ENCODE data around the gene GALNT13.

The GALNT13 gene

GRCh38 chr2:154403242-154403790, 531.6 kb downstream of the GALNT13 start:
- H3K36me3 ChIP-seq (ENCODE audit: control insufficient read depth, insufficient read depth, low read length), result no peaks in the 10 kb centered on the region
- H3K27me3 ChIP-seq (replicated peaks; ENCODE audit: control insufficient read depth, insufficient read depth, low read length, poor library complexity, severe bottlenecking), result no peaks in the 10 kb centered on the region
- no peaks in the 10 kb centered on the region for H3K4me1 ChIP-seq (ENCODE audit: control insufficient read depth, insufficient read depth, low read length, poor library complexity, severe bottlenecking)
- no peaks in the 10 kb centered on the region for H3K9me3 ChIP-seq (ENCODE audit: control insufficient read depth, low read length)
- no peak for DNase-seq
- no peak overlapping the region for H3K4me3 ChIP-seq (ENCODE audit: insufficient read depth, low read depth, low read length, poor library complexity, severe bottlenecking)
- no peak overlapping the region for H3K27ac ChIP-seq (ENCODE audit: insufficient read depth, low read length, poor library complexity, severe bottlenecking)

DNA sequence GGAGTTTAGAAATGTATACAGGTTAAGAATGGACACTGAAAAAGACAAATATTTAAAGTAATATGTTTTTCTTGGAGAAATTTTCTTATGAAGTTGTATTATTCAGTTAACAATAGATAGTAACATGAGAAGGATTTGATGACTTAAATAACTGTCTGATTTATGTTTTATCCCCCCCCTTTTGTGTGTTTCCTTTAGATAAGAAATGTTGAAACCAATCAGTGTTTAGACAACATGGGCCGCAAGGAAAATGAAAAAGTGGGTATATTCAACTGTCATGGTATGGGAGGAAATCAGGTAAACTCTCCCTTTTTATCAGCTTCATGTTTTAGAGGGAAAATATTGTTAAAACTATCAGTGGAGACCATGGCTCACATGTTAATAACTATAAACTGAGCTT, 537.1 kb downstream of the GALNT13 start:
- H3K4me1 ChIP-seq (ENCODE audit: control insufficient read depth, insufficient read depth, low read length, poor library complexity, severe bottlenecking), result no peaks in the 10 kb centered on the region
- no peaks in the 10 kb centered on the region for H3K9me3 ChIP-seq (ENCODE audit: control insufficient read depth, low read length)
- H3K36me3 ChIP-seq (ENCODE audit: control insufficient read depth, insufficient read depth, low read length), result no peaks in the 10 kb centered on the region
- H3K27me3 ChIP-seq (replicated peaks; ENCODE audit: control insufficient read depth, insufficient read depth, low read length, poor library complexity, severe bottlenecking), result no peaks in the 10 kb centered on the region
- no peak overlapping the region for H3K27ac ChIP-seq (ENCODE audit: insufficient read depth, low read length, poor library complexity, severe bottlenecking)
- H3K4me3 ChIP-seq (ENCODE audit: insufficient read depth, low read depth, low read length, poor library complexity, severe bottlenecking), result no peak overlapping the region
- DNase-seq, result no peak

DNA sequence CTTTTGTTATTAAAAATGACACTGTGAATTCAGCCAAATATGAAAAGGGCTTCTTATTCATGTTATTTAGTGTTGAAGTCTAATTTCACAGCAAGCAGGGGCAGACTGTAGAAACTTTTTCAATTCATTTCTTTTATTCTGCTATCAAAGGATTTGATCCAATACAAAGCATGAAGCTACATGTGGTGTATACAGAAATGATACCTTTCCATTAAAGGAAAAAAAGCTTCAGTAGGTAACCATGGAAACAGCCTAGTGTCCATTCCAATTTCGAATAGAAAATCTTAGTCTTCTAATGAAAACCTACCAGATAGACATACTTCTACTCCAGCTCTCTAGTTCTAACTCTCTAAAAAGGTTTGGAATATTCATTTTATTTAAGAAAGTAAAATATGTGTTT, 550.5 kb downstream of the GALNT13 start:
- DNase-seq, result no peak
- H3K27me3 ChIP-seq (replicated peaks; ENCODE audit: control insufficient read depth, insufficient read depth, low read length, poor library complexity, severe bottlenecking), result no peaks in the 10 kb centered on the region
- no peak overlapping the region for H3K27ac ChIP-seq (ENCODE audit: insufficient read depth, low read length, poor library complexity, severe bottlenecking)
- no peak overlapping the region for H3K4me3 ChIP-seq (ENCODE audit: insufficient read depth, low read depth, low read length, poor library complexity, severe bottlenecking)
- H3K36me3 ChIP-seq (ENCODE audit: control insufficient read depth, insufficient read depth, low read length), result no peaks in the 10 kb centered on the region
- H3K4me1 ChIP-seq (ENCODE audit: control insufficient read depth, insufficient read depth, low read length, poor library complexity, severe bottlenecking), result no peaks in the 10 kb centered on the region
- H3K9me3 ChIP-seq (ENCODE audit: control insufficient read depth, low read length), result no peaks in the 10 kb centered on the region

DNA sequence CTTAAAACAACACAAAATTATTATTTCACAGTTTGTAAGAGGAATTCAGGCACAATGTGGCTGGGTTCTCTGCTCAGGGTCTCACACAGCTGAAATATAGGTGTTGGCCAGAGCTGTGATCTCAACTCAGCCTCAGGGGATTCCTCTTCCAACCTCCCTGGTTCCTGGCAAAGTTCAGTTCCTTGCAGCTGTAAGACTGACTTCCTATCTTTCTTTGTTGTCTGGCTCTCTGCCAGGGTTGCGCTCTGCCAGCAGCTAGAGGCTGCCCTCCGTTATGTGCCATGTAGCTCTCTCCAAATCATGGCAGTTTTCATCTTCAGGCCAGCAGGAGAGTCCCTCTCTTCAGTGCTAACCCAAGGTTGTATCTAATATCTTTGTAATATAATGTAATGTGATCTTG, 554.3 kb downstream of the GALNT13 start:
- DNase-seq, result no peak
- Histone ChIP-seq H3K4me1 (ENCODE audit: control insufficient read depth, insufficient read depth, low read length, poor library complexity, severe bottlenecking) (no peaks in the 10 kb centered on the region), H3K9me3 (ENCODE audit: control insufficient read depth, low read length) (no peaks in the 10 kb centered on the region), H3K27ac (ENCODE audit: insufficient read depth, low read length, poor library complexity, severe bottlenecking) (no peak overlapping the region), H3K36me3 (ENCODE audit: control insufficient read depth, insufficient read depth, low read length) (no peaks in the 10 kb centered on the region), H3K4me3 (ENCODE audit: insufficient read depth, low read depth, low read length, poor library complexity, severe bottlenecking) (no peak overlapping the region), H3K27me3 (replicated peaks; ENCODE audit: control insufficient read depth, insufficient read depth, low read length, poor library complexity, severe bottlenecking) (no peaks in the 10 kb centered on the region)

DNA sequence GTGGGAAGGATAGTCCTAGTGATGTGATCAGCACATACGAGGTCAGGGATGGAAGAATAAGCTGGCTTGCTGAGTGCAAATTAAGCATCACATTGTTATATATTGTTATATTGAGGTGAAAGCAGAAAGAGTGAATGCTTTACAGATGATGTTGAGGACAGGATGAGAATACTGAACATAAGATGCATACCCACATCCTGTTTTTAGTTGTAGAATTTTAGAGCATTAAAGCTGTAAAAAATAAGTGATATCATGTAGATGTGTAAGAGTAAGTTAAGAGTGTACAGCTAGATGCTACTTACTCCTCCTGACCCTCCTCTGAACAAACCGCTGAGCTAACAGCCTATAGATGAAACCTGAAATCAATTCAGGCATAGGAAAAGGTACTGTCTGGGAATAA, 555.7 kb downstream of the GALNT13 start:
- Histone ChIP-seq H3K36me3 (ENCODE audit: control insufficient read depth, insufficient read depth, low read length) (no peaks in the 10 kb centered on the region), H3K4me3 (ENCODE audit: insufficient read depth, low read depth, low read length, poor library complexity, severe bottlenecking) (no peak overlapping the region), H3K9me3 (ENCODE audit: control insufficient read depth, low read length) (no peaks in the 10 kb centered on the region), H3K27ac (ENCODE audit: insufficient read depth, low read length, poor library complexity, severe bottlenecking) (no peak overlapping the region), H3K27me3 (replicated peaks; ENCODE audit: control insufficient read depth, insufficient read depth, low read length, poor library complexity, severe bottlenecking) (no peaks in the 10 kb centered on the region), H3K4me1 (ENCODE audit: control insufficient read depth, insufficient read depth, low read length, poor library complexity, severe bottlenecking) (no peaks in the 10 kb centered on the region)
- DNase-seq, result no peak

GRCh38 chr2:154428022-154428421, 556.3 kb downstream of the GALNT13 start:
- Histone ChIP-seq H3K4me3 (ENCODE audit: insufficient read depth, low read depth, low read length, poor library complexity, severe bottlenecking) (no peak overlapping the region), H3K9me3 (ENCODE audit: control insufficient read depth, low read length) (no peaks in the 10 kb centered on the region), H3K27ac (ENCODE audit: insufficient read depth, low read length, poor library complexity, severe bottlenecking) (no peak overlapping the region)

DNA sequence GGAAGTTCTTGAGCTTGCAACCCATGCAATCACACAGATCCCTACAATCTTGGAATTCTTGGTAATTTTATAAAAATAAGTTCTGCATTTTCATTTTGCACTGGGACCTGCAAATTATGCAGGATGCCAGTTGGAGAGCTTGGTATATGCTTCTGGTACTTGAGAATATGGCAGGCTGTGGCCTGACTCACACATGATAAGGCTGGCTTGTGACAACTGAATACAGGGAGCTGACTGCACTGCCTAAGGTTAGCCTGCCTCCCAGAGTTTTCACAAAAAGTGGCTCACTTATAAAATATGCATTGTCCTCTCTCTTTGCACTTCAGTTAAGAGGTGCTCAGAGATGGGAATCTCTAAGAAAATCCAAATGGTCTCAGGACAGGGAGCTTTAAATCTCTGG, 561.3 kb downstream of the GALNT13 start:
- no peak for DNase-seq
- no peak overlapping the region for H3K4me3 ChIP-seq (ENCODE audit: insufficient read depth, low read depth, low read length, poor library complexity, severe bottlenecking)
- H3K27me3 ChIP-seq (replicated peaks; ENCODE audit: control insufficient read depth, insufficient read depth, low read length, poor library complexity, severe bottlenecking), result no peaks in the 10 kb centered on the region
- H3K27ac ChIP-seq (ENCODE audit: insufficient read depth, low read length, poor library complexity, severe bottlenecking), result no peak overlapping the region
- H3K36me3 ChIP-seq (ENCODE audit: control insufficient read depth, insufficient read depth, low read length), result no peaks in the 10 kb centered on the region
- no peaks in the 10 kb centered on the region for H3K4me1 ChIP-seq (ENCODE audit: control insufficient read depth, insufficient read depth, low read length, poor library complexity, severe bottlenecking)
- H3K9me3 ChIP-seq (ENCODE audit: control insufficient read depth, low read length), result no peaks in the 10 kb centered on the region

More at GRCh38 chr2:154428022-154428421, 556.3 kb downstream of the GALNT13 start:
- Histone ChIP-seq H3K4me1 (ENCODE audit: control insufficient read depth, insufficient read depth, low read length, poor library complexity, severe bottlenecking) (no peaks in the 10 kb centered on the region), H3K36me3 (ENCODE audit: control insufficient read depth, insufficient read depth, low read length) (no peaks in the 10 kb centered on the region), H3K27me3 (replicated peaks; ENCODE audit: control insufficient read depth, insufficient read depth, low read length, poor library complexity, severe bottlenecking) (no peaks in the 10 kb centered on the region)
- no peak for DNase-seq

DNA sequence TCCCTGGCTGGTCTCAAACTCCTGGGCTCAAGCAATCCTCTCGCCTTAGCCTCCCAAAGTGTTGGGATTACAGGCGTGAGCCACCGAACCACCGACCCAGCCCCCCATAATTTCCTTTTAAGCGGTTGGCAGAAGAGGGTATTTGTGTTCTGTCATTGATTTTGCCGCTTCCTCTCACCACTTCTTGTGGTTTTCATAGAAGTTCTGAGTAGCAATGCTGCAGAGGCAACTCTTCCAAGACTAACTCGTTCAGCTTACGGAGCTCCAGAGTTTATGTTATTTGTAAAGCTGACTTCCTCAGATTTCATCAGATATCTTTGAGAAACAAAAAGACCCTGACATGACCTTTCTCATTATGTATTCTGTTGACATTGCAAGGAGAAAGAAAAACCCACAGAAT, 565.4 kb downstream of the GALNT13 start:
- H3K36me3 ChIP-seq (ENCODE audit: control insufficient read depth, insufficient read depth, low read length), result no peaks in the 10 kb centered on the region
- H3K9me3 ChIP-seq (ENCODE audit: control insufficient read depth, low read length), result no peaks in the 10 kb centered on the region
- H3K4me3 ChIP-seq (ENCODE audit: insufficient read depth, low read depth, low read length, poor library complexity, severe bottlenecking), result no peak overlapping the region
- H3K27ac ChIP-seq (ENCODE audit: insufficient read depth, low read length, poor library complexity, severe bottlenecking), result no peak overlapping the region
- no peaks in the 10 kb centered on the region for H3K27me3 ChIP-seq (replicated peaks; ENCODE audit: control insufficient read depth, insufficient read depth, low read length, poor library complexity, severe bottlenecking)
- DNase-seq, result no peak
- no peaks in the 10 kb centered on the region for H3K4me1 ChIP-seq (ENCODE audit: control insufficient read depth, insufficient read depth, low read length, poor library complexity, severe bottlenecking)

DNA sequence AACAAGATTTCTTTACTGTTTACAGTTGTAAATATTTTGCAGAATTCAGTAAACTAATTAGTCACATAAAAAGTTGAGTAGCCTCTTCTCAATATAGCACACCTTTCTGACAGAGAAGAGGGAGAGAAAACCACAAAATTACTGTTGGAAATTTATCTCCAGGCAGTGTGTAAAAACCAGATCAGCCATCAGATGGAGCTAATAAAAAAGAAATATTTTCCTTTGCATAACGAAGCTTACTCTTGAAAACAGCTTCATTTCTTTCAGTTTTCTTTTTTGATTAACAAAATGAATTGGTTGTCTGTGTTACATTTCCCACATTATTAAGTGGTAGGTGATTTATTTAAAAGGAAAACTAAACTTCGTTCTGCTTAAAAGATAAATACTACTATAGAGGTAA, 567.4 kb downstream of the GALNT13 start:
- DNase-seq, result no peak
- Histone ChIP-seq H3K4me3 (ENCODE audit: insufficient read depth, low read depth, low read length, poor library complexity, severe bottlenecking) (no peak overlapping the region), H3K27me3 (replicated peaks; ENCODE audit: control insufficient read depth, insufficient read depth, low read length, poor library complexity, severe bottlenecking) (no peaks in the 10 kb centered on the region), H3K36me3 (ENCODE audit: control insufficient read depth, insufficient read depth, low read length) (no peaks in the 10 kb centered on the region), H3K4me1 (ENCODE audit: control insufficient read depth, insufficient read depth, low read length, poor library complexity, severe bottlenecking) (no peaks in the 10 kb centered on the region), H3K9me3 (ENCODE audit: control insufficient read depth, low read length) (no peaks in the 10 kb centered on the region), H3K27ac (ENCODE audit: insufficient read depth, low read length, poor library complexity, severe bottlenecking) (no peak overlapping the region)

DNA sequence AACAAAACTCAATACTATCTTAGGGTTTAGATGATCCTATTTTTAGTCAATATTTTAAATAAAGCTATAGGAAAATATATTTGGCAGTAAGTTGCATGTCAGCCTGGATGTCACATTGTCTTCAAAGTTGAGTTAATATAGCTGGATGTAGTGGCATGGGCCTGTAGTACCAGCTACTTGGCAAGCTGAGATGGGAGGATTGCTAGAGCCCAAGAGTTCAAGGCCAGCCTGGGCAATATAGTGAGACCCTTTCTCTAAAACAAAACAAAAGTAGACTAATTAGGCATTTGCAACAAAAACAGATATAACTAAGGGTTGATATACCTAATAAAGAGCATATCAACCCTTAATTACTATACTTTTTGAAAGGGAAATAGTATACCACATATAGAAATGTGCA, 572.2 kb downstream of the GALNT13 start:
- no peaks in the 10 kb centered on the region for H3K27me3 ChIP-seq (replicated peaks; ENCODE audit: control insufficient read depth, insufficient read depth, low read length, poor library complexity, severe bottlenecking)
- H3K4me1 ChIP-seq (ENCODE audit: control insufficient read depth, insufficient read depth, low read length, poor library complexity, severe bottlenecking), result no peaks in the 10 kb centered on the region
- H3K27ac ChIP-seq (ENCODE audit: insufficient read depth, low read length, poor library complexity, severe bottlenecking), result no peak overlapping the region
- no peaks in the 10 kb centered on the region for H3K36me3 ChIP-seq (ENCODE audit: control insufficient read depth, insufficient read depth, low read length)
- no peaks in the 10 kb centered on the region for H3K9me3 ChIP-seq (ENCODE audit: control insufficient read depth, low read length)
- no peak overlapping the region for H3K4me3 ChIP-seq (ENCODE audit: insufficient read depth, low read depth, low read length, poor library complexity, severe bottlenecking)
- no peak for DNase-seq

GRCh38 chr2:154446324-154446723, 574.6 kb downstream of the GALNT13 start:
- DNase-seq, result no peak
- H3K27me3 ChIP-seq (replicated peaks; ENCODE audit: control insufficient read depth, insufficient read depth, low read length, poor library complexity, severe bottlenecking), result no peaks in the 10 kb centered on the region
- H3K4me3 ChIP-seq (ENCODE audit: insufficient read depth, low read depth, low read length, poor library complexity, severe bottlenecking), result no peak overlapping the region

More at GRCh38 chr2:154446324-154446723, 574.6 kb downstream of the GALNT13 start:
- H3K4me1 ChIP-seq (ENCODE audit: control insufficient read depth, insufficient read depth, low read length, poor library complexity, severe bottlenecking), result no peaks in the 10 kb centered on the region
- H3K36me3 ChIP-seq (ENCODE audit: control insufficient read depth, insufficient read depth, low read length), result no peaks in the 10 kb centered on the region
- H3K9me3 ChIP-seq (ENCODE audit: control insufficient read depth, low read length), result no peaks in the 10 kb centered on the region
- H3K27ac ChIP-seq (ENCODE audit: insufficient read depth, low read length, poor library complexity, severe bottlenecking), result no peak overlapping the region
